Liver (tissue), 9 donors: ENCODE measurements around the gene CCDC102A. TPM values are rescaled to one million over a fixed set of nuclear protein-coding genes. Genes with fewer than 3 reads are reported as not detected.

ENCODE experiments used
- DNase-seq: peaks from one replicate; pipeline ENCODE4 v3.0.0-alpha.2; 2017; ENCODE audit warnings: low spot score
- H3K27ac ChIP-seq, 2 donors: one replicate each; pipeline ENCODE4 v1.7.0; 2013; ENCODE audit warnings: inconsistent platforms in 2 of 2, low read length in 2 of 2, control low read depth in 1 of 2, low read depth in 1 of 2, mild to moderate bottlenecking in 1 of 2
- H3K27me3 ChIP-seq, 4 donors: one replicate each; pipeline versions ENCODE4 v1.6.1 to v1.7.0; 2013; ENCODE audit warnings: low read length in 3 of 4, inconsistent platforms in 1 of 4, mild to moderate bottlenecking in 1 of 4, moderate library complexity in 1 of 4; ENCODE audit not compliant: control insufficient read depth in 4 of 4, insufficient read depth in 4 of 4
- H3K36me3 ChIP-seq, 4 donors: one replicate each; pipeline versions ENCODE4 v1.6.1 to v1.7.0; 2013; ENCODE audit warnings: low read length in 3 of 4, mild to moderate bottlenecking in 3 of 4, low read depth in 1 of 4, moderate library complexity in 1 of 4; ENCODE audit not compliant: control insufficient read depth in 4 of 4, insufficient read depth in 3 of 4
- H3K4me1 ChIP-seq, 4 donors: one replicate each; pipeline versions ENCODE4 v1.6.1 to v1.7.0; 2013; ENCODE audit warnings: low read length in 3 of 4, mild to moderate bottlenecking in 3 of 4, moderate library complexity in 1 of 4; ENCODE audit not compliant: control insufficient read depth in 4 of 4, insufficient read depth in 4 of 4
- H3K4me3 ChIP-seq, 3 donors: one replicate each; pipeline versions ENCODE4 v1.6.1 to v1.7.0; 2013; ENCODE audit warnings: low read length in 3 of 3, control low read depth in 1 of 3, low read depth in 1 of 3, mild to moderate bottlenecking in 1 of 3
- H3K9ac ChIP-seq, 2 donors: one replicate each; pipeline ENCODE4 v1.7.0; 2013; ENCODE audit warnings: low read length in 2 of 2, mild to moderate bottlenecking in 2 of 2, moderate library complexity in 2 of 2, control low read depth in 1 of 2, low read depth in 1 of 2
- H3K9me3 ChIP-seq, 4 donors: one replicate each; pipeline versions ENCODE4 v1.6.1 to v1.7.0; 2013; ENCODE audit warnings: low read length in 3 of 4; ENCODE audit not compliant: control insufficient read depth in 4 of 4
- ATF3 ChIP-seq: IDR thresholded peaks from 2 replicates; pipeline ENCODE4 v1.6.1; 2016; ENCODE audit warnings: antibody characterized with exemption
- CTCF ChIP-seq: fragments of 150-350 bp; IDR thresholded peaks from 2 replicates; pipeline ENCODE4 v1.5.1; 2017; ENCODE audit warnings: improper control_type of control experiment, low read depth, low read length; ENCODE audit not compliant: missing input control
- EGR1 ChIP-seq, 2 donors: IDR thresholded peaks; 2 replicates each; pipeline ENCODE4 v1.6.1; 2016 to 2018; ENCODE audit warnings: antibody characterized with exemption in 2 of 2, low read depth in 2 of 2
- FOXA1 ChIP-seq: IDR thresholded peaks from 2 replicates; pipeline ENCODE4 v1.6.1; 2016; ENCODE audit warnings: antibody characterized with exemption
- FOXA2 ChIP-seq: IDR thresholded peaks from 2 replicates; pipeline ENCODE4 v1.6.1; 2016; ENCODE audit warnings: antibody characterized with exemption
- GABPA ChIP-seq, 2 donors: IDR thresholded peaks in 1 of 2; conservative IDR thresholded peaks in 1 of 2; 2 replicates each; pipeline ENCODE4 v1.6.1; 2016; ENCODE audit warnings: antibody characterized with exemption in 2 of 2, mild to moderate bottlenecking in 1 of 2, moderate library complexity in 1 of 2
- HNF4A ChIP-seq, 2 donors: conservative IDR thresholded peaks; 2 replicates each; pipeline ENCODE4 v1.6.1; 2016; ENCODE audit warnings: antibody characterized with exemption in 2 of 2, mild to moderate bottlenecking in 2 of 2
- HNF4G ChIP-seq: IDR thresholded peaks from 2 replicates; pipeline ENCODE4 v1.6.1; 2016; ENCODE audit warnings: antibody characterized with exemption
- JUND ChIP-seq, 2 donors: IDR thresholded peaks; 2 replicates each; pipeline ENCODE4 v1.6.1; 2016; ENCODE audit warnings: antibody characterized with exemption in 2 of 2
- MAX ChIP-seq: IDR thresholded peaks from 2 replicates; pipeline ENCODE4 v1.6.1; 2016; ENCODE audit warnings: antibody characterized with exemption
- NR2F2 ChIP-seq: IDR thresholded peaks from 2 replicates; pipeline ENCODE4 v1.6.1; 2016; ENCODE audit warnings: antibody characterized with exemption
- RAD21 ChIP-seq, 2 donors: IDR thresholded peaks; 2 replicates each; pipeline ENCODE4 v1.6.1; 2016; ENCODE audit warnings: antibody characterized with exemption in 2 of 2, mild to moderate bottlenecking in 2 of 2
- REST ChIP-seq: IDR thresholded peaks from 2 replicates; pipeline ENCODE4 v1.6.1; 2016; ENCODE audit warnings: antibody characterized with exemption, mild to moderate bottlenecking
- RXRA ChIP-seq, 2 donors: IDR thresholded peaks; 2 replicates each; pipeline ENCODE4 v1.6.1; 2017 to 2018; ENCODE audit warnings: antibody characterized with exemption in 2 of 2, mild to moderate bottlenecking in 1 of 2
- TAF1 ChIP-seq: conservative IDR thresholded peaks from 2 replicates; pipeline ENCODE4 v1.6.1; 2016; ENCODE audit warnings: antibody characterized with exemption, mild to moderate bottlenecking
- YY1 ChIP-seq: IDR thresholded peaks from 2 replicates; pipeline ENCODE4 v1.6.1; 2016; ENCODE audit warnings: antibody characterized with exemption, mild to moderate bottlenecking
- ZBTB33 ChIP-seq: IDR thresholded peaks from 2 replicates; pipeline ENCODE4 v1.6.1; 2016; ENCODE audit warnings: antibody characterized with exemption
- WGBS: extraction: QIAGEN DNeasy Blood & Tissue Kit; methylation state at CpG from one replicate; pipeline ENCODE4 v1.1.7; 2013; 5-methylcytosine and 5-hydroxymethylcytosine counted together
- polyA plus RNA-seq, 2 donors: library from polyadenylated mRNA; stranded (reverse) in 1 of 2; unstranded in 1 of 2; fragments of 200-250 nt in 1 of 2; fragments of >200 nt in 1 of 2; fragmentation: Nextera tagmentation in 1 of 2; extraction: Ambion mirVana in 1 of 2; gene quantifications; one replicate each; pipeline versions ENCODE4 v1.2.1 to v1.2.3, GENCODE V29; 2013 to 2015
- total RNA-seq, 2 donors: library from RNA; depleted of rRNA; stranded (reverse); fragments of >200 nt; gene quantifications; one replicate each; pipeline ENCODE4 v1.2.3, GENCODE V29; 2014
- donor health status: healthy.
- donor health status: healthy.
- donor health status: healthy.
- donor health status: healthy.
- donor health status: healthy.

CCDC102A gene
- total and polyA plus RNA-seq, 4 donors, result 0.36 to 2.6 (median 1.7) TPM

GRCh38 chr16:57564571-57565270 lies 28.4 kb upstream of the CCDC102A start:
- no peak overlapping the region for H3K4me3 ChIP-seq
- H3K4me1 ChIP-seq, result no peaks in the 10 kb centered on the region
- H3K9me3 ChIP-seq, result peaks cover 0 to 1% (median 0%) of the 10 kb centered on the region in 4 donors
- DNase-seq, result no peak
- H3K9ac ChIP-seq, result no peak overlapping the region
- H3K27ac ChIP-seq, result no peak overlapping the region
- H3K36me3 ChIP-seq, result no peaks in the 10 kb centered on the region
- H3K27me3 ChIP-seq, result peaks cover 0 to 4% (median 0%) of the 10 kb centered on the region in 4 donors
- TF ChIP-seq REST (no peak), JUND (IDR thresholded peaks at IDR 0.05) (no peak), MAX (no peak), CTCF (no peak), YY1 (no peak), FOXA2 (no peak), HNF4A (conservative IDR thresholded peaks at IDR 0.05) (no peak), NR2F2 (no peak), EGR1 (IDR thresholded peaks at IDR 0.05; ENCODE audit: low read depth in 2 of 2) (no peak), GABPA (IDR thresholded peaks at IDR 0.05 in 1 of 2, conservative IDR thresholded peaks at IDR 0.05 in 1 of 2) (no peak), FOXA1 (no peak), ZBTB33 (no peak), RXRA (IDR thresholded peaks at IDR 0.05) (no peak), RAD21 (IDR thresholded peaks at IDR 0.05) (no peak), ATF3 (no peak), TAF1 (no peak), HNF4G (no peak)
- WGBS, result 72% methylated on average over 10 of the region's 10 CpGs
